ENCODE measurements around the gene SLC7A11.

GRCh38 chr4:138138774-138139173 is 103.4 kb downstream of the SLC7A11 start:
- TF ChIP-seq CTCF (conservative IDR thresholded peaks at IDR 0.05; ENCODE audit: low read depth, low read length) (no peak), EZH2 (IDR thresholded peaks at IDR 0.05; ENCODE audit: borderline replicate concordance, low read depth, low read length, poor library complexity, severe bottlenecking) (no peak)

Measured in A673 (cell line).